ENCODE results near the gene CNOT6.
"Not testable (repeated sequence)": the region's sequence is repeated elsewhere in the genome, so short reads cannot be mapped to it uniquely, and the experiment has no call there.

Gene CNOT6

DNA sequence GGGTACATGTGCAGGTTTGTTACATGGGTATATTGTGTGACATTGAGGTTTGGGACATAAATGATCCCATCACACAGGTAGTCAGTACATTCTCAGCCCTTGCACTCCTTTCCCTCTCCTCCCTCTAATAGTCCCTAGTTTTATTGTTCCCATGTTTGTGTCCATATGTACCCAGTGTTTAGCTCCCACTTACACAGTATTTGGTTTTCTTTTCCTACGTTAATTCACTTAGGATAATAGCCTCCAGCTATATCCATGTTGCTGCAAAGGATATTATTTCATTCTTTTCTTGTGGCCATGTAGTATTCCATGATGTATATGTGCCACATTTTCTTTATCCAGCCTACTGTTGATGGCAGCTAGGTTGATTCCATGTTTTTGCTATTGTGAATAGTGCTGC, 27.4 kb downstream of the CNOT6 start:
- no peak for DNase-seq

DNA sequence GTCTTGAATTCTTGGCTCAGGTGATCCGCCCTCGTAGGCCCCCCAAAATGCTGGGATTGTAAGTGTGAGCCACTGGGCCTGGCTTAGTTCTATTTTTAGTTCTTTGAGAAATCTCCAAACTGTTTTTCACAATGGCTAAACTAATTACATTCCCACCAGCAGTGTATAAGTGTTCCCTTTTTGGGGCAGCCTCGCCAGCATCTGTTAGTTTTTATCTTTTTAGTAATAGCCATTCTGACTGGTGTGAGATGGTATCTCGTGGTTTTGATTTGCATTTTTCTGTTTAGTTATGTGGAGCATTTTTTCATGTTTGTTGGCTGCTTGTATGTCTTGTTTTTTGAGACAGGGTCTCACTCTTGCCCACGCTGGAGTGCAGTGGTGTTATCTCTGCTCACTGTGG, 28.2 kb downstream of the CNOT6 start:
- no peak for DNase-seq

DNA sequence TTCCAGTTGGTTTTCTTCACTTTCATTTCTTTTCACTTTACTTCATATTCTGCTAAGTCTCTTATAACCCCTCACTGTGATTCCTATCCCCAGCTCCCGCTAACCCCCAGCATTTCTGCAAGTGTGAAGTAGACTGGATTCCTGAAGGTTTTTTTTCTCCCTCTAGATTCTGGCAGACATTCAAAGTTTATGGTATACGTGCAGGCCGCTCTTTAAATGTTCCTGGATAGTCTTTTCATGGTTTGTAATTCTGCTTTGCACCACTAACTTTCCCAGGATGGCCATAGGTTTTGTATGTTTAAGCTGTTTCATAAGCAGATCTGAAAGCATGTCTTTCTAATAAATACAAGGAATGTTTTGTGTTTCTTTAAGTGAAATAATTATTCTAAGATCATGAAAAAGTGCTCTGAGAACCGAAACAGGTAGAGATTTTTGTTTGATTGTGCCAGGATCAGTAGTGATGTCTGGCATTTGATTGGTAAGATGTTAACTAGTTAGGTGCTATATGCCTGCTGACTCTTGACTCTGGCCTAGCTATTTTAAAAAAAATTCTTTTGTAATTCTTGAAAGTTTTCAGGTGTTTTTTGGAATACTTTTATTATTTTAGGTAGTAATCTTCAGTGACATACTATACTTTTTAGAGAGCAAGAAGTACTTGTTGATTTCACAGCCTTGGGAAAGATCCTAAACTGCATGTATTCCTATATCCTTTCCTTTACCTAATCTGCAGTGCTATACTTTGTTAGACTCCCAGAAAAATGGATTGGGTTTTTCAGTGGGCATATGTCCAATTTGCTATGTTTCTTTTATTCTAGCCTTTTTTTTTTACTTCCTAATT, 29.7 kb downstream of the CNOT6 start:
- no peak for DNase-seq

DNA sequence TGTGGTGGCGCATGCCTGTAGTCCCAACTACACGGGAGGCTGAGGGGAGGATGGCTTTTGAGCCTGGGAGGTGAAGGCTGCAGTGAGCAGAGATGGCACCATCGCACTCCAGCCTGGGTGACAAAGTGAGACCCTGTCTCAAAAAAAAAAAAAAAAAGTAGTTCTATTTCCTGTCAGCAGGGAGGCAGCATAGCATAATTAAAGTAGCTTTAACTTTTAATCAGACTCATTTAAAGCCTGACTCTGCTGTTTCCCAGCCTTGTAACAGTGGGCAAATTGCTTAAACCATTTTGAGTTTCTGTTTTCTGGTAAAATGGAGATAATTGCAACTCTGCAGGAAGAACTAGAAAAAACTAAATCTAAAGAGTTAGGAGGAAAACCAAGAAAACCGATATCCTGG, 31.2 kb downstream of the CNOT6 start:
- no peak for DNase-seq

DNA sequence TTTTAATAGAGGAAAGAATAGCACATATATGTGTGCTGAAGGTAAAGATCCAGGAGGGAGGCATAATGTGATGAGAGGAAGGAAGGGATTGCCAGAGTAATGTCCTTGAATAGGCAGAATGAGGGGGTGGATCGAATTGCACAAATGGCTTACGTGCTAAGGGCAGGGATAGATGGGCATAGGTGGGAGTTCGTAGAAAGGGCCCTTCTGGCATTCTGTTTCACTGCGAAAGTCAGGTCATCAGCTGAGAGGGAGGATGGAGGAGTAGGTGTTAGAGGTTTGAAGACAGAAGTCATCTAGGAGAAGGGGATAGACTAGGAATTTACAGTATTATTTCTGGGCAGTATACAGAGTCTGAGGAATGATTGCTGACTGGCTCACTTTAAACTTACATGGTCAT, 32.1 kb downstream of the CNOT6 start:
- DNase-seq = no peak

DNA sequence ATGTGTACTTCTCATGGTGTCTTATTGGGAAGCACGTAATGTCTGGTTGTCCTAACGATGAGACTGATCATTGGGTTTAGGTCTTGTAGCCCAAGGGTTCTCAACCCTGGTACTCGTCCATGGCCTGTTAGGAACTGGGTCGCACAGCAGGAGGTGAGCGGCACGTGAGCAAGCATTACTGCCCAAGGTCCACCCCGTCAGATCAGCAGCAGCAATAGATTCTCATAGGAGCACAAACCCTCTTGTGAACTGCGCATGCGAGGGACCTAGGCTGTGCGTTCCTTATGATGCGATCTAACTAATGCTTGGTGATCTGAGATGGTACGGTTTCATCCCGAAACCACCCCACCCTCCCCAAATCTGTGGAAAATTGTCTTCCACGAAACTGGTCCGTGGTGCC, 33.5 kb downstream of the CNOT6 start:
- DNase-seq = no peak

DNA sequence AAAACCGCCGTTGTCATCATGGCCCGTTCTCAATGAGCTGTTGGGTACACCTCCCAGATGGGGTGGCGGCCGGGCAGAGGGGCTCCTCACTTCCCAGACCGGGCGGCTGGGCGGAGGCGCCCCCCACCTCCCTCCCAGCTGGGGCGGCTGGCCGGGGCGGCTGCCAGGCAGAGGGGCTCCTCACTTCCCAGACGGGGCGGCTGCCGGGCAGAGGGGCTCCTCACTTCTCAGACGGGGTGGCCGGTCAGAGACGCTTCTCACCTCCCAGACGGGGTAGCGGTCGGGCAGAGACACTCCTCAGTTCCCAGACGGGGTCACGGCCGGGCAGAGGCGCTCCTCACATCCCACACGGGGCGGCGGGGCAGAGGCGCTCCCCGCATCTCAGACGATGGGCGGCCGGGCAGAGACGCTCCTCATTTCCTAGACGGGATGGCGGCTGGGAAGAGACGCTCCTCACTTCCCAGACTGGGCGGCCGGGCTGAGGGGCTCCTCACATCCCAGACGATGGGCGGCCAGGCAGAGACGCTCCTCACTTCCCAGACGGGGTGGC, 36.9 kb downstream of the CNOT6 start:
- not testable (repeated sequence) for DNase-seq

DNA sequence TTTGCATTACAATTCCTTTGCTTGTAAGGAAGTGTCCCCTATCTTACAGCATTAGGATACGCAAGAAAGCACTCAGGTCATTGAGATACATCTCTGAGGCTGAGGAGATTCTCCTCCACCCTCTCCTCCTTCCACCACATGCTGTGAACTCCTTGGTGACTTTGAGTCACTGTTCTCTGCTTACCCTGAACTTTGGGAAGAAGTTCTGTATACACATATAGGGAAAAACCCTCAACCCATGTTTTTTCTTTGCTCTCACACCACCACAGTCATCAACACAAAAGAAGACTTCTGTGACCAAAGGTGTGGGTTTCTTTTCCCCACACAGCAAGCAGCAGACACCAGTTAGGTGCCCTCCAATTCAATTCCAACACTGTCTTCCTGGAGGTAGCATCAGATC, 38.1 kb downstream of the CNOT6 start:
- DNase-seq = no peak

DNA sequence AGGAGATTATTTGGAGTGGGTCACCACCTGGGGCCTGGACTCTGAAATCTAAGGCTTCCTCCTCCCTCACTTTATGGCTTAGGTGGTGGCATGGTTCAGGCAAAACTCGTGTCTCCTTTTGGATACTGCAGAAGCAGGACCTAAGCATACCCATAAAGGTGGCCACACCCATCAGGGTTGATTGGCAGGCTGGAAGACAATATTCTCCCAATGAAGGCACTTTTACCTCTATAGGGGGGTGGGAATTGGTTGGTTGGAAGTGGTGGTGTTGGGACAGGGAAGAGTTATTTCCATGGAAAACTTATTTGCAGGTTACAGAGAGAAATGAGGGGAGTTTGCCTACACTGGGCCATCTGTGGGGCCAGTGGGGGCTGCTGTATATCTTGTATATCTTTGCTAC, 39.7 kb downstream of the CNOT6 start:
- DNase-seq = no peak

DNA sequence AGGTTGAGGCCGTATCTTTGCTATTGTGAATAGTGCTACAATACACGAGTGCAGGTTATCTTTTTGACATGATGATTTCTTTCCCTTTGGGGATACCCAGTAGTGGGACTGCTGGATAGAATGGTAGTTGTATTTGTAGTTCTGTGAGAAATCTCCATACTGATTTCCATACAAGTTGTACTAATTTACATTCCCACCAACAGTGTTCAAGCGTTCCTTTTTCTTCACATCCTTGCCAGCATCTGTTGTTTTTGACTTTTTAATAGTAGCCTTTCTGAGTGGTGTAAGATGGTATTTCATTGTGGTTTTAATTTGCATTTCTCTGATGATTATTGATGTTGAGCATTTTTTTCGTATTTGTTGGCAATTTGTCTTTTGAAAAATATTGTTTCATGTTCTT, 41.4 kb downstream of the CNOT6 start:
- no peak for DNase-seq

DNA sequence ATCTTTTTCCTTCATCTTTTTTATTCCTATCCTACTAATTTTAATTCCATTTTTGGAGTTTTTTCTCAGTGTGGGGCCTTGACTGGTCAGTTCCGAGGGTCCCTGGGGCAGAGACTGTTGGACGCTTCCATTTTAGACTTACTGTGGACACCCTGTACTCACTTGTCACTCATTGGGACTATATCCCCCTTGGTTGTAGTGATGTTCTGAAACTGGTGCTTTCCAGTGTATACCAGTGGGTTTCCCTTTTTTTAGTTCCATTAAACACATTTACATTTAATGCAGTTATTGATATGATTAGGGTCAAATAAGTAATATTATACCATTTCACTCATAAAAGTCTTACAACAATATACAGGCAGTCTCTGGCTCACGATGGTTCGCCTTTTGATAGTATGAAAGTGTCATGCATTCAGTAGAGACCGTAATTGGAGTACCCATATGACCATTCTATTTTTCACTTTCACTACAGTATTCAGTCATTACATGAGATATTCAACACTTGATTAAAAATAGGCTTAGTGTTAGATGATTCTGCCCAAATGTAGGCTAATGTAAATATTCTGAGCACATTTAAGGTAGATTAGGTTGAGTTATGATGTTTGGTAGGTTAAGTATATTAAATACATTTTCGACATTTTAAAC, 46.0 kb downstream of the CNOT6 start:
- DNase-seq = no peak

DNA sequence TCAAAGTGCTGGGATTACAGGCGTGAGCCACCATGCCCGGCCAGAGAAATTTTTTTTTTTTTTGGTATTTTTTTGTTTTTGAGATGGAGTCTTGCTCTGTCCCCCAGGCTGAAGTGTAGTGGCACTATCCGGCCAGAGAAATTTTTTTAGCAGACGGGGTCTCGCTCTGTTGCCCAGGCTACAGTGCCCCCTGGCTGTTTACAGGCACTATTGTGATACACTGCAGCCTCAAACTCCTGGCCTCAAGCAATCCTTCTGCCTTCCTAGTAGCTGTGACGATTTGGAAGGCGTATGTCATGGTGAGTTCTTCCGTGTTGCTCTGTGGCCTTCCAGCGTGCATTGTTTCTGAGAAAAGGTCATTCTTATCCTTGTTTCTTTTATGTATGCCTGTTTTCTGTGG, 47.5 kb downstream of the CNOT6 start:
- DNase-seq = no peak

DNA sequence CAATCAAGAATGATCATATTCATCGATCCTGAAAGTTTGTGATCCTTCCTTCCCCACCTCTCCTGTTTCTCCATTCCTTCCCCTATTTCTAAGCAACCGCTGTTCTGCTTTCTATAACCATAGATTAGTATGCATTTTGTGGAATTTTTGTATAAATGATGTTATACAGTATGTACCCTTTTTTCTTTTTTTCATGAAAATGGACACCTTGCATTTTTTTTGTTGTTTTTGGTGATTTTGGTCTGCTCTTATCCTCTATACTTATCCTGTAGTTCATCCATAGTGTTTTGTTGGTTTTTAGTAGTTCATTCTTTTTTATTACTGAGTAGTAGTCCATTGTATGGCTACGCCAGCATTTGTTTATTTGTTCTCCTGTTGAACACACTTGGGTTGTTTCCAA, 51.1 kb downstream of the CNOT6 start:
- no peak for DNase-seq

DNA sequence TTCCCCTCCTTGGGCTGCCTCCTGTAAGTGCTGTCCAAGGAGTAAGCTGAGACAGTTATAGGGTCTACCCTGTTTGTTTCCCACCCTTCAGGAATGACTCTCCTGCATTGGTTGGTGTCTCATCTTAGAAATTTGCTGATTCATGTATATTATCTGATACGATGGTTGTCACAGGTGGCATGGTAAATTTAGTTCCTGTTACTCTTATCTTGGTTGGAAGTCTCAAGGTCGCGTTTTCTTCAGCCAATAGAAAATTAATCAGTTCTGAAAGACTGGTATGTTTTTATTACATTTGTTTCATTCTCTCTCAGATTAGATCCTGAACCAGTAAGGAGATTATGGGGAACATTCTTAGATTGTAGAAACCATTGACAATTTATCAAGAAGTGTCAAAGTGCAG, 54.4 kb downstream of the CNOT6 start:
- DNase-seq = no peak

DNA sequence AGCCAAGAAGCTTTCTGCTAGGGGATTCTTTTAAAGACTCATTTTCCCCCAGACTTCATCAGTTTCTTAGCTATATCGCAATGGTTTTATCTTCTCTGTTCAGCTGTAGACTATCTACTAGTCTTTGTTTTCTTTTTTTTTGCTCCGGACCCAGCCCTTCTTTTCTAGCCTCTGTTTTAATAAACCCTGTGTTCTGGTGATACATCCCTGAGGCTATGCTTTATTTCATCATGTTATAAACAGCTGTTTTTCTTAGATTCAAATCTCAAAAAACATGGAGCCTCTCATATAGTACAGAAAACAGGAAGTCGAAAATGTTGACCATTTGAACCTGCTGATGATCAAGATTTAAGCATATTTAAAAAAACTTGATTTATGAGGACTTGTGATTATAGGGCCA, 59.4 kb downstream of the CNOT6 start:
- no peak for DNase-seq

DNA sequence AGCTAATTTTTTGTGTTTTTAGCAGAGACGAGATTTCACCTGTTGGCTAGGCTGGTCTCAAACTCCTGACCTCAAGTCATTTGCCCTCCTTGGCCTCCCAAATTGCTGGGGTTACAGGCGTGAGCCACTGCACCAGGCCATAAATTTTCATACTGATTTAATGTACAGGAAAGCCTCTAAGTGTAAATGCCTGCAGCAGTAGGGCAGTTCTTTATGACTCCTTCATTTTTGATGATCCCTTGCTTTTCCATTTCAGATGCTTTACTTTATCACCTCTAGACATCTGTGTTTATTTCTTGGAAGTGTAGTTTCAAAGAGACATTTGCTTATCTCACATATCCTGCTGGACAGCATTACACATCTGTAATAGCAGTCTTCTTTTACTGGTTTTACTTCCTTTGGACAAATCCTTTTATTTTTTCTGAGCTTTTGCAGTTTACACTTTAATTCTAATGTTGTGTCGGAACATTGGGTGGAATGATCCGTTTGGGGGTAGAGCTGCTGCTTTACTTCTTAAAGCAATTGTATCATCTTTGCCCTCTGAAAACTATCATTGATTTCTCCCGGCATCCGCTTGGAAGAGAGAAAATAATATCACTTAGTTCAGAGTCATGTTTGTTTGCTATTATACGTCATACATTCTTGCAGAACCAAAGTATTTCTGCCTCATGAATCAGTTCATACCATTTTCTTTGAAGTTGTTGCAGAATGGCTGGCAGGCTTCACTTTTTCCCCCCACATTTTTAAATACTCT, 61.2 kb downstream of the CNOT6 start:
- DNase-seq = no peak

DNA sequence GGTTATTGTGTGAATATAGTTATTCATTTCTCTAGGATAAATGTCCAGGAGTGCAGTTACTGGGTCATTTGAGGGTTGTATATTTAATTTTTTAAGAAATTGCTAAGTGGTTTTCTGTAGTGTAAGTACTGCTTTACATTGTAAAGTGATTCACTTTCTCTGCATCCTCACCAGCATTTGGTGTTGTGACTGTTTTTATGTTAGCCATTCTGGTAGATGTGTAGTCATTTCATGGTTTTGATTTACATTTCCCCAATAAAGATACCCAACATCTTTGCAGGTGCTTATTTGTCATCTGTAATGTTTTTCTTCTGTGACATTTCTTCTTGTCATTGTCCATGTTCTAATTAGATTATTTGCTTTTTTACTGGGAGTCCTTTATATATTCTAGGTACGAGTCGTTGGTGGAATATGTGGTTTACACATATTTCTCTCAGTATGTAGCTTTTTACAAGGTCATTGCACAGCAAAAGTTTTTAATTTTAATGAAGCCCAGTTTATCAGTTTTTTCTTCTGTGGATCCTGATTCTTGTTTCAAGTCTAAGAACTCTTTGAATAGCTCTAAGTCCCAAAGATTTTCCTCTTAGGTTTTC, 63.1 kb downstream of the CNOT6 start:
- DNase-seq = no peak

DNA sequence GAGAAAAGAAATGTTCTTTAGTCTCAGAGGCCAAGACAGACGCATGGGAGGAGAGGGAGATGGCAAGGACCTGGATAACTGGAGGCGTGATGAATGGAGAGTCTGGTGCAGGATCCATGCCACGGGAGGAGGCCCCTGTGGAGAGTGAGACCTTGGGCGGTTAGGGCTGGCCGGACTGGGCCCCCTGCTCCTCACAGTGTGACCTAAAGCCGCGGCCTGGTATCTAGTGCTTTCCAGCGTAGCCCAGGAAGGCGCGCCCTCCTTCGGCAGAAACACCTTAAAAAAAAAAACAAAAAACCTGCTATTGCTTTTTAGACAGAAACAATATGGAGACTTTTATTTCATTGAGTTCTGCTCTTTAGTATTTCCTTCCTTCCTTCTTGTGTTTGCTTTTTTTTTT, 64.1 kb downstream of the CNOT6 start:
- no peak for DNase-seq

DNA sequence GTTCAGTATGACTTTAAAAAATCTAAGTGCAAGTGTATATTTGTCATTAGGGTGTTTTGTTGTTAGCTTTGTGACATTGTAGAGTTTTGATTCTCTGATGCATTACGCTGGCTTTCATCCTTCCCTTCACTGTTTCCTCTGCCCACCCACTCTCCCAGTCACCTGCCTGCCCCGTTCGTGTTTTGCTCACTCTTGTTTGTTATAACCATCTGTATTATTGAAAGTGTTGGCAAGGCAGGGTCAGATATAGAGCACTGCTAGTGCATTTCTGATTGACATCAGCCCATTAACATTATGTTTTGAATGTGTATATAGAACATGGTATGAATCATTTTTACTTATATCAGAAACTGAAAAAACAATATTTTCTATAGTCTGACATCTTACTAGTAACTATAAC, 69.8 kb downstream of the CNOT6 start:
- DNase-seq = no peak

DNA sequence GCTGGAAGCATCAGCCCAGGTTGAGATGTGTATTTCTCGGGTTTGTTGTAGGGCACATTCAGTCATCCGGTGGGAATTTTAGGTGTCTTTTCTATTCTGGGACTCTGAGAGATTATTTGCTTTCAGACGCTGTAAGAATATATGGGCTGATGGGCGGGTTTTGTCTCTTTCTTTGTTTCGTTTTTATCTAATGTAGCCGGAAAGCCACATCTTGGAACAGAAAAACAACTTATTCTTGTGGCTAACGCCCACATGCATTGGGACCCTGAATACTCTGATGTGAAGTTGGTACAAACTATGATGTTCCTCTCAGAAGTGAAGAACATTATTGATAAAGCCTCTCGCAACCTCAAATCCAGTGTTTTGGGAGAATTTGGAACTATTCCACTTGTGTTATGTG, 74.7 kb downstream of the CNOT6 start:
- no peak for DNase-seq

DNA sequence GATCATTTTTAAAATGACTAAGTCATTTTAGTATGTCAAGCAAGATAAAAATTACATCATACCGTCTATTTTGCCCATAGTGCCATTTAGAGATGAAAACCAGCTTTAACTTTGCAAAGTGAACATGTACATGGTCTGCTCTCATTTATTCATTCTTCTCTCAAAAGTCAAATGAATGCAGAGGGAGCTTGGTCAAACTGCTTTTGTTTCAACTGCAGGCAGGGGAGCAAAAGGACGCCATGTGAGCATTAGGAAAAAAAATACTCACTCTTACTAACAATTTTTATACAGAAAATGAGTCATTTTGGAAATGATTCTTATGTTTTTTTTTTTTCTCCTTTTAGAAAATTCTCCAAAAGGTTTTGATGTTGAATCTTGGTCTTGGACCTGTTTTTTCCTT, 81.4 kb downstream of the CNOT6 start:
- DNase-seq = no peak

DNA sequence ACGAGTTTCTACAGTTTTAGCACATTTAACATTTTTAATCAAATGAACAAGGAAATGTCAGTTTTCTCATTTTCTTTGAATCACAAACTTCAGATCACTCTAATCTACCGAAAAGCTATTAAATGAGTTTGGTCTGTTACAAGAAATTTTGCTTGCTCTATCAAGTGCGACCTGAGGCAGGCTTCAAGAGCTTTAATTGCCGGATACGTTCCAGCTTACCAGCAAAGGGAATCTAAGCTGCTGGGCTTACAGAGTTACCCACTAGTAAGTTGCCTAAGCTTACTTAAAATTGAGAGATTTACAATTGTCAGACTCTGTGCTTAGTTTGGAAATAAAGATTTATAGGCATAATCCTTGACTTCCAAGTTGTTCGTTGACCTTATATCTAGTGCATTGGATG, 86.5 kb downstream of the CNOT6 start:
- DNase-seq = no peak

DNA sequence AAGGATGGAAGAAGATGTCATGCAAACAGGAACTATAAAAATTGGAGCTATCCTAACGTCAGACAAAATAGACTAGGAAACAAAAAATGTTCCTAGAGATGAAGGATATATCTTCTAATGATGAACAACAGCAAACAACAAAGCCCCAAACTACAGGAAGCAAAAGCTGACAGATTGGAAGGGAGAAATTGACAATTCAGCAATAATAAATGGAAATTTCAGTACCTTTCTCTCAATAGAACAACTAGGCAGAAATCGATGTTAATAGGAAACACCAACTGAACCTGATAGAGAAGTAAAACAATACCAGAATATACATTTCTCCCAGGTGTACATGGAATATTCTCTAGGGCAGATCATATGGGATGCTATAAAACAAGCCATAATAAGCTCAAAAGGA, 89.6 kb downstream of the CNOT6 start:
- DNase-seq = no peak
